Measurements from ENCODE around the gene RPL28.

RPL28 gene

DNA sequence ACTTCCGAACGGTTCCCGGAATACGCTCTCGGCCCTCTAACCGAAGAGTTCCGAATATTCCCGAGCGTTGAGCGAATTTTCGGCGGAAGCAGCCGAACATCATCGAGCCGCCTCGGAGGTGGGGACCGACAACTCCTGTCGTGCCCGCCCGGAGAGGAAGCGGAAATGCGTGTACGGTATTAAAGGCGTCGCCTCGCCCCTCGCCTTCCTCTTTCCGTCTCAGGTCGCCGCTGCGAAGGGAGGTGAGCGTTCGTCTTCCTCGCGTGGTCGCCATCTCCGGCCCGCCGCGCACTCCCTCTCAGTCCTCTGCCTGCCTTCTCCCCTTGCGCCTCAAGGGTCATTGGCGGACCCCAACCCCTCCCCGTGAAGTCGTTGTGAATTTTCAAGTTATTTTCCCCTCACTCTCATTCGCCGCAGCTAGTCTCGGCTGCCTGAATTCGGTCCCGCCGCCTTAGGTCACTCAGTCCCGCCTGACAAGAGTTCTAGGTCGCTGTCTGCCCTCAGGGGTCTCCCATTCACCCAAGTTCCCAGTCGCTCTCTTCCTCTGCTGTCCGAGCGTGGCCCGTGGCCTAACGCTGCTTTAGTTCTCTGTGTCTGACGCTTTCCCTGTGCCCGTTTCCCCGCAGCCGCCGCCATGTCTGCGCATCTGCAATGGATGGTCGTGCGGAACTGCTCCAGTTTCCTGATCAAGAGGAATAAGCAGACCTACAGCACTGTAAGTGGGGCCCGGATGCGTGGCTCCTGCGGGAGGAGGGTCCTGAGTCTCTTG is at the start of gene RPL28:
Gene RPL28 (plus strand): TSS at position 209 of the 769 bp plus-strand sequence. CDS start 426 bp downstream, at position 635.
- H3K9ac ChIP-seq (ENCODE audit: low read depth, low read length), result peak within 1 kb of the TSS; percentile 85

DNA sequence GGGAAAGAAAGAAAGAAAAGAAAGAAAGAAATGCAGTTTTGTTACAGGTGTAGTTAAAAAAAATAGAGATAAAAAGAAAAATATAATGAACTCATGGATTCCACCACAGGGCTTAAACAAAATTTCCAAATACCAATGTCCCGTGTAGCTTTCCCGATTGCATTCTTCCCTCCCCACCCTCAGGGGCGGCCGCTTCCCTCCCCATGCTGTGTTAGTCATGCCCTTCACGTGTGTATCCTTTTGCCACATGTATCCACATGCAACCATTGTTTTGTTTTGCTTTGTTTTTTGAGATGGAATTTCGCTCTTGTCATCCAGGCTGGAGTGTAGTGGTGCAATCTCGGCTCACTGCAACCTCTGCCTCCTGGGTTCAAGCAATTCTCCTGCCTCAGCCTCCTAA is 49.6 kb upstream of the RPL28 start:
- no peaks in the 10 kb centered on the region for H3K36me3 ChIP-seq (ENCODE audit: control insufficient read depth, insufficient read depth, low read length)
- no peaks in the 10 kb centered on the region for H3K9me3 ChIP-seq (ENCODE audit: control insufficient read depth, insufficient read depth, low read length)
- no peak overlapping the region for H3K9ac ChIP-seq (ENCODE audit: low read depth, low read length)
- no peak overlapping the region for H3K27ac ChIP-seq (ENCODE audit: low read depth, low read length)
- no peaks in the 10 kb centered on the region for H3K27me3 ChIP-seq (ENCODE audit: control insufficient read depth, insufficient read depth, low read length)
- H3K4me1 ChIP-seq (ENCODE audit: control insufficient read depth, insufficient read depth, low read length), result peaks cover 3% of the 10 kb centered on the region; the same call in 1 of the 2 replicates
- no peak overlapping the region for H3K4me3 ChIP-seq (ENCODE audit: low read depth, low read length)

More for the DNA sequence above, at the start of gene RPL28:
- Histone ChIP-seq H3K9me3 (ENCODE audit: control insufficient read depth, insufficient read depth, low read length) (no peaks in the 10 kb centered on the region), H3K4me1 (ENCODE audit: control insufficient read depth, insufficient read depth, low read length) (peaks cover 29% of the 10 kb centered on the region), H3K27me3 (ENCODE audit: control insufficient read depth, insufficient read depth, low read length) (no peaks in the 10 kb centered on the region; the same call in 1 of the 2 replicates), H3K36me3 (ENCODE audit: control insufficient read depth, insufficient read depth, low read length) (peaks cover 39% of the 10 kb centered on the region), H3K4me3 (ENCODE audit: low read depth, low read length) (peak within 1 kb of the TSS; percentile 94), H3K27ac (ENCODE audit: low read depth, low read length) (peak within 1 kb of the TSS; percentile 91)

DNA sequence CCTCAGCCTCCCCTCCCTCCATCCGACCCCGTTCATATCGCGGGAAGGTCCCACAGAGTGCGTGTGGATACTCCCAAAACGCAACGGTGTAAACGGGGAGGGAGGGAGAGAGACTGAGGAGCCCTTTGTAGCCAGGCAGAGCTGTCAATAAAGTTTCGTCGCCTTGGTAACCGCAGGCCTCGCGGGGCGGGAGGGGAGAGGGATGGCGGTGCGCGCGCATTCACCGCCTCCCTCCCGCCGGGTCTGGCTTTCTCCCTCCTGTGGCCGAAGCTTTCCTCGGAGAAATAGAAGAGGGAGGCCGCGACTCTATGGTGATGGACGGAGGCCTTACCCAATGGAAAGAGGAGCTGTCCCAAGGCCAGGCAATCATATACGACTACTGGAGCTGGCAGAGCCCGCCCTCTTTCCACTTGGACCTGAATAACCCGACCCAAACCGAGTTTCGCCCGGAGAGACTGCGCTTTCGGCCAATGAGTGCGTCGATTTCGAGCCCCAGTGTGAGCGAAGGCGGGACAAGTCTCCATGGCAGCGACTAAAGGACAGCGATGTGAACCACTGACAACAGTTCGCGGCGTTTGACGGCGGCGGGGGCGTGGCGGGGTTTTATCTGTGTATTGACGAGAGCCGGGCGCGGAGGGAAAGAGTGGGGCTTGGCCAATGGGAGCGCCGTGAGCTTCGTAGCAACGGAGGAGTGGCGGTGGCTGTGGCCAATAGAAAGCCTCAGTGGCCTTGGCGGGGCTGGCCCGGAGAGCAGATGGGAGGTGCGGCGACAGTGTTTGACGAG is 46.4 kb upstream of the RPL28 start, which contains the start of gene KMT5C:
Gene KMT5C (plus strand): TSS at position 772 of the 784 bp plus-strand sequence. CDS start 2,061 bp downstream, outside the sequence.
- peak within 1 kb of the TSS; percentile 90 for H3K4me3 ChIP-seq (ENCODE audit: low read depth, low read length)
- peaks cover 23% of the 10 kb centered on the region for H3K36me3 ChIP-seq (ENCODE audit: control insufficient read depth, insufficient read depth, low read length)
- peaks cover 12% of the 10 kb centered on the region for H3K4me1 ChIP-seq (ENCODE audit: control insufficient read depth, insufficient read depth, low read length)
- peak within 1 kb of the TSS; percentile 99 for H3K27ac ChIP-seq (ENCODE audit: low read depth, low read length)
- no peaks in the 10 kb centered on the region for H3K27me3 ChIP-seq (ENCODE audit: control insufficient read depth, insufficient read depth, low read length)
- H3K9me3 ChIP-seq (ENCODE audit: control insufficient read depth, insufficient read depth, low read length), result no peaks in the 10 kb centered on the region
- H3K9ac ChIP-seq (ENCODE audit: low read depth, low read length), result peak within 1 kb of the TSS; percentile 89

DNA sequence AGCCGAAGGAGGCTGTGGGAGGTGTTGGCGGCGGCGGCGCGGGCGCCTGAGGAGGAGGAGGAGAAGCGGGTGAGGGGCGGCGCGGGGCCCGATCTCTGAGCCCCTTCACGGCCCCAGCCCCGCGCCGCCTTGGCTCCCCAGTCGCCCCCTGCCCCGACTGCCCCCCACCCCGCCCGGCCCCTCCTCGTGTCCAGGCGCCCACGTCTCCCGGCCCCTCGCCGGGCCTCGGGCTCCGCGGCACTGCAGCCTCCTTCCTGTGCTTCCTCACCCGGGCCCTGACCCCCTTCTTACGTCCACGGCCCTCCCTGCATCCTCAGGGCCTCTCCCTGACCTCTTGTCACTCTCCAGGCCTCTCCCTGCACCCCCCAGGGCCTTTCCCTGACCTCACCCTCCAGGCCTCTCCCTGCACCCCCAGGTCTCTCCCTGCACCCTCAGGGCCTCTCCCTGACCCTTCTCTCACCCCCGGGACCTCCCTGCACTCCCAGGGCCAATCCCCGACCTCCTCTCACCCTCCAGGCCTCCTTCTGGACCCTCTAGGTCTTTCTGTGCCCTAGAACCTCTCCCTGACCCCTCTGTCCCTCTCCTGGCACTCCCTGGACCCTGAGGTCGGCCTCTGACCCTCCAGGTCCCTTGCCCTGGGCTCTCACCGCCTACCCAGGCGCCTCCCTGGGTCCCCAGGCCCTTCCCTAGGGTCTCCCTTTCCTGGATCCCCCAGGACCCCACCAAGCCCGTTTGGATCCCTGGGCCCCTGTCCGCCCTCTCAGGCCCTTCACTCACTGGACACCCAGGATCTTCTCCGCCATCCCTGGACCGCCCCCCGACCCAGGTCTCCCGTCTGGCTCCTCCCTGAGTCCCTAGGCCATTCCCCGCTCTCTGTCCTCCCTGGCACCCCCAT is 45.6 kb upstream of the RPL28 start:
- Histone ChIP-seq H3K4me3 (ENCODE audit: low read depth, low read length) (peak overlapping the region; percentile 90), H3K9me3 (ENCODE audit: control insufficient read depth, insufficient read depth, low read length) (no peaks in the 10 kb centered on the region), H3K9ac (ENCODE audit: low read depth, low read length) (peak overlapping the region; percentile 55; the same call in 1 of the 2 replicates), H3K4me1 (ENCODE audit: control insufficient read depth, insufficient read depth, low read length) (peaks cover 12% of the 10 kb centered on the region), H3K27me3 (ENCODE audit: control insufficient read depth, insufficient read depth, low read length) (no peaks in the 10 kb centered on the region), H3K27ac (ENCODE audit: low read depth, low read length) (peak overlapping the region; percentile 99), H3K36me3 (ENCODE audit: control insufficient read depth, insufficient read depth, low read length) (peaks cover 31% of the 10 kb centered on the region)

DNA sequence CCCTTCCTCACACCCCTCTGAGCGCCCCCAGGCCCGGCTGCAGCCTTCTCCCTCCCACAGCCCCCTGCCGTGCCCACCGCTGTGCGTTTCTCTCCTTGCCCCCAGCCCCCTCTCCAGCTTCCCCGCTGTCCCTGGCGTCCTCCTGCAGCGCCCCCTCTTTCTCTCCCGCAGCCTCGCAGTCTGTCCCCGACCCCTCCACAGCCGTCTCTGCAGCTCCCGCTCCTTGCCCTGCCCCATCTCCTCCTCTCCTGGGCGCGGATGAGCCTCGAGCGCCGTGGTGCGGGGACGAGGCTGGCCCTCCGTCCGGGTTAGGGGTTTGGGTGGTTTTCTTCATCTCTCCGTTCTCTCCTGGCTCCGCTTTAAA is 45.0 kb upstream of the RPL28 start:
- Histone ChIP-seq H3K4me3 (ENCODE audit: low read depth, low read length) (peak overlapping the region; percentile 90), H3K4me1 (ENCODE audit: control insufficient read depth, insufficient read depth, low read length) (peaks cover 12% of the 10 kb centered on the region), H3K36me3 (ENCODE audit: control insufficient read depth, insufficient read depth, low read length) (peaks cover 36% of the 10 kb centered on the region), H3K9ac (ENCODE audit: low read depth, low read length) (peak overlapping the region; percentile 55; the same call in 1 of the 2 replicates), H3K27me3 (ENCODE audit: control insufficient read depth, insufficient read depth, low read length) (no peaks in the 10 kb centered on the region), H3K27ac (ENCODE audit: low read depth, low read length) (peak overlapping the region; percentile 99), H3K9me3 (ENCODE audit: control insufficient read depth, insufficient read depth, low read length) (no peaks in the 10 kb centered on the region)

DNA sequence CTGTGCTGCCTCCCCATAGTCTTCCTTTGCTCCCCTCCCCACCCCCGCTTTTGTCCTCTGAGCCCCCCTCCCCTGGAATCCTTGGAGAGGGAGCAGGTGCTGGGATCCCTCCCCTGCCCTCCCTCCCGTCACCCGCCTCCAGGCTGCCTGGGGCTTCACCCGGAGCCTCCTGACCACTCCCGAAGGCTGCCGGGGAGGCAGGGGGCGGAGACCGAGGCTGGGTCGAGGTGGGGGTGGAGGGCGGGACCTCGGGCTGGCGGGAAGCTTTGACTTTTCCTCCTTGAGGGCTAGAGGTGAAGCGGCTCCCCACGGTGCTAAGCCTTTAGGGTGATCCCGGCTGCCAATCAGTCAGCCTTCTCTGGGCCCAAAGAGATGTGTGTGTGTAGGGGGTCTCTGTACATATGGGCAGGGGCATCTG is 44.6 kb upstream of the RPL28 start:
- Histone ChIP-seq H3K27me3 (ENCODE audit: control insufficient read depth, insufficient read depth, low read length) (no peaks in the 10 kb centered on the region), H3K9ac (ENCODE audit: low read depth, low read length) (no peak overlapping the region; the same call in 1 of the 2 replicates), H3K9me3 (ENCODE audit: control insufficient read depth, insufficient read depth, low read length) (no peaks in the 10 kb centered on the region), H3K4me1 (ENCODE audit: control insufficient read depth, insufficient read depth, low read length) (peaks cover 12% of the 10 kb centered on the region), H3K36me3 (ENCODE audit: control insufficient read depth, insufficient read depth, low read length) (peaks cover 40% of the 10 kb centered on the region), H3K27ac (ENCODE audit: low read depth, low read length) (peak overlapping the region; percentile 99), H3K4me3 (ENCODE audit: low read depth, low read length) (peak overlapping the region; percentile 90)

DNA sequence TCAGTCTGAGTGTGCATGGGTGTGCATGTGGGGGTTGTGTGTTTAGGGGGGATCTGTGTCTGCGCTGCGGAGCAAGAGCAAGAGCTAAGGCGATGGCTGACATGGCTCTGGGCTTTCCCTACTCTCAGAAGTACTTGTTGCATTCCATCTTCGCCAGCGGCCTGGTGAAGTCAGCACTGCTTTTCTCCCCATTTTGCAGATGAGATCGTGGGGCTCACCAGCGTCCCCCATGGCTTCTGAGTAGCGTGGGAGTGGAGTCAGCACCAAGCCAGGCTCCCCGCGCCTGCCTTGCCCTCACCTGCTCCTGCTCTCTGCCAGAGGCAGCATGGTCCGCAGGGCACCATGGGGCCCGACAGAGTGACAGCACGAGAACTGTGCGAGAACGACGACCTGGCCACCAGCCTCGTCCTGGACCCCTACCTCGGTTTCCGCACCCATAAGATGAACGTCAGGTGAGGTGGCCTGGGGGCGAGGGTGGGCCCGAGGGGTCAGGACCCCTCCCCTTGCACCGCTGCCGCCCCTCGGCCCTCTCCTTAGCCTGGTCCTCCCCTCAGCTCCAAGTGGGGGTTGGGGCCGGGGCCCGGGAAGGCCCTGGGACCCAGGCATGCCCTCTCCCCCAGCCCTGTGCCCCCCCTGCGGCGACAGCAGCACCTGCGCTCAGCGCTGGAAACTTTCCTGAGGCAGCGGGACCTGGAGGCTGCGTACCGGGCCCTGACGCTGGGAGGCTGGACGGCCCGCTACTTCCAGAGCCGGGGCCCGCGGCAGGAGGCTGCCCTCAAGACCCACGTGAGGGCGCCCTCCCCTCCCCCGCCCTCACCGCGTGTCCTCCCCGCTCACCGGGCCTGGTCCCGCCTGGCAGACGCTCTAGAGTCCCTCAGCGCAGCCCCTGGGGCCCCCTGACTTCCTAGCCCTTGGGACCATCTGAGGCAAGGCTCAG is 43.9 kb upstream of the RPL28 start:
- Histone ChIP-seq H3K4me1 (ENCODE audit: control insufficient read depth, insufficient read depth, low read length) (peaks cover 12% of the 10 kb centered on the region), H3K27me3 (ENCODE audit: control insufficient read depth, insufficient read depth, low read length) (no peaks in the 10 kb centered on the region), H3K9ac (ENCODE audit: low read depth, low read length) (no peak overlapping the region), H3K36me3 (ENCODE audit: control insufficient read depth, insufficient read depth, low read length) (peaks cover 44% of the 10 kb centered on the region), H3K9me3 (ENCODE audit: control insufficient read depth, insufficient read depth, low read length) (no peaks in the 10 kb centered on the region), H3K27ac (ENCODE audit: low read depth, low read length) (no peak overlapping the region), H3K4me3 (ENCODE audit: low read depth, low read length) (peak overlapping the region; percentile 56)

DNA sequence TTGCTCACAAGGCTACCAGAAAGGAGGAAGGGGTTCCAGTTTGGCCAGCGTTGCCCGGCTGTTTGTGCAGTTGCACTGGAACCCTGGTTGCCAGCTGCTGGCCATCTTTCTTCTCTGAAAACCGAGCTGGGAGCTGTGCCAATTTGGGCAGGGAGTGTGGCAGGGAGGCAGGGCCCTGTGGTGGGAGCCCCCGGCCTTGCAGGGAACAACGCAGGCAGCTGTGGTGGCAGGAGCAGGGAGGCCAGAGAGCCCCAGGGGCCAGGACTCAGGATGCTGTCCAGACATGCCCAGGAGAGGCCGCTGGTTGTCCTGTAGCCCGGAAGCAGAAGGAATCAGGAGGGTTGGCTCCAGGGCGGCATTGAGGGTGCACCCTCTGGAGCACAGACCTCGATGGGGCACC is 41.3 kb upstream of the RPL28 start:
- Histone ChIP-seq H3K27me3 (ENCODE audit: control insufficient read depth, insufficient read depth, low read length) (no peaks in the 10 kb centered on the region), H3K4me1 (ENCODE audit: control insufficient read depth, insufficient read depth, low read length) (peaks cover 27% of the 10 kb centered on the region), H3K9ac (ENCODE audit: low read depth, low read length) (no peak overlapping the region), H3K4me3 (ENCODE audit: low read depth, low read length) (no peak overlapping the region), H3K9me3 (ENCODE audit: control insufficient read depth, insufficient read depth, low read length) (no peaks in the 10 kb centered on the region), H3K27ac (ENCODE audit: low read depth, low read length) (no peak overlapping the region), H3K36me3 (ENCODE audit: control insufficient read depth, insufficient read depth, low read length) (peaks cover 52% of the 10 kb centered on the region)

DNA sequence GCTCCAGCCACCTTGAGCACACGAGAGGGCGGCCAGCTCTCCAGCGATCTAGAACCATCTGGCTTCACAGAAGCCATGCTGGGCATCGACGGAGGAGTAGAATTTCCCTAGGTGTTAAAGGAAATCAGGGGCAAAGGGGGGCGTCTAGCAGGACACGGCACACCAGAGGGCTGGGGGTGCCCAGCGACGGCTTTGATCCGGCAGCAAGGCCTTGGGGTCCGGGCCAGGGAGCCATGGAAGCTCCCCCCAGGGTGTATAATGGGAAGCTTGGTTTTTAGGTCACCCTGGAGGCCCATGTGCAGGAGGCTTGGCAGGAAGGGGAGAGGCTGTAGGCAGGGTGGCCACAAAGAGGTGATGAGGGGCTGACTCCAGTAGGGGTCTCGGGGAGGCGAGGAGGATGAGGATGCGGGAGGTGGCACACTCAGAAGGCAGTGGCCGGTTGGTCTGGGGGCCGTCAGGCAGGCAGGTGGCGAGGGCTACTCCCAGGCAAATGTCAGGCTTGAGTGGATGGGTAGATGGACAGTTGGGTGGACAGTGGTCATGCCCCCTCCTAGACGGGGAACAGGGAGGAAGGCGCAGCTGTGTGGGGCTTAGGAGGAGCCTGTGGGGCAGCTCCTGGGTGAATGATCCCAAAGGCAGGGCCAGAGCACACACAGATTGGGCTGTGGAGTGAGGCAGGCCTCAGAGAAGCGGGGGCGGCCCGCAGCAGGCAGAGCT is 40.5 kb upstream of the RPL28 start:
- Histone ChIP-seq H3K9ac (ENCODE audit: low read depth, low read length) (no peak overlapping the region), H3K27me3 (ENCODE audit: control insufficient read depth, insufficient read depth, low read length) (no peaks in the 10 kb centered on the region), H3K36me3 (ENCODE audit: control insufficient read depth, insufficient read depth, low read length) (peaks cover 53% of the 10 kb centered on the region), H3K4me1 (ENCODE audit: control insufficient read depth, insufficient read depth, low read length) (peaks cover 32% of the 10 kb centered on the region), H3K4me3 (ENCODE audit: low read depth, low read length) (no peak overlapping the region), H3K27ac (ENCODE audit: low read depth, low read length) (no peak overlapping the region), H3K9me3 (ENCODE audit: control insufficient read depth, insufficient read depth, low read length) (no peaks in the 10 kb centered on the region)
